CD14-positive monocyte (primary cell): ENCODE data around the gene FSCN2. TPM values are rescaled to one million over a fixed set of nuclear protein-coding genes. Genes with fewer than 3 reads are reported as not detected.

ENCODE experiments used
- DNase-seq, 3 donors: peaks; one replicate each; pipeline ENCODE4 v3.0.0-alpha.2; 2011 to 2022
- H2AFZ ChIP-seq: 2 replicates; pipeline ENCODE4 v1.6.0; 2012; ENCODE audit warnings: mild to moderate bottlenecking, low read depth, low read length, inconsistent platforms; ENCODE audit not compliant: insufficient read depth, poor library complexity, severe bottlenecking
- H3K27ac ChIP-seq, 2 donors: 1 replicate in 1 of 2; 2 replicates in 1 of 2; pipeline ENCODE4 v1.5.1; 2012 to 2013; ENCODE audit warnings: low read length in 2 of 2, control low read depth in 1 of 2, inconsistent platforms in 1 of 2, low read depth in 1 of 2, mild to moderate bottlenecking in 1 of 2
- H3K27me3 ChIP-seq, 2 donors: one replicate each; pipeline versions ENCODE4 v1.6.0 to v1.6.1; 2011 to 2013; ENCODE audit warnings: low read length in 2 of 2; ENCODE audit not compliant: control insufficient read depth in 2 of 2, insufficient read depth in 2 of 2
- H3K36me3 ChIP-seq, 2 donors: replicated peaks in 1 of 2; 1 replicate in 1 of 2; 2 replicates in 1 of 2; pipeline versions ENCODE4 v1.5.1 to v1.6.1; 2012 to 2013; ENCODE audit warnings: low read length in 2 of 2, control low read depth in 1 of 2, inconsistent platforms in 1 of 2, mild to moderate bottlenecking in 1 of 2; ENCODE audit not compliant: insufficient read depth in 2 of 2, control insufficient read depth in 1 of 2
- H3K4me1 ChIP-seq, 2 donors: 1 replicate in 1 of 2; 2 replicates in 1 of 2; pipeline versions ENCODE4 v1.5.1 to v1.6.1; 2012 to 2013; ENCODE audit warnings: low read length in 2 of 2, control low read depth in 1 of 2, inconsistent platforms in 1 of 2, mild to moderate bottlenecking in 1 of 2, moderate library complexity in 1 of 2; ENCODE audit not compliant: insufficient read depth in 2 of 2, control insufficient read depth in 1 of 2
- H3K4me2 ChIP-seq: replicated peaks from 2 replicates; pipeline ENCODE3; 2012; ENCODE audit warnings: low read length, moderate library complexity, mild to moderate bottlenecking; ENCODE audit not compliant: poor library complexity, severe bottlenecking; ENCODE audit errors: extremely low read depth
- H3K4me3 ChIP-seq, 3 experiments: fragments of 200-600 bp in 1 of 3; sonication (generic) in 1 of 3; replicated peaks in 1 of 3; 1 replicate in 2 of 3; 2 replicates in 1 of 3; pipeline ENCODE4 v1.5.1; 2011 to 2013; ENCODE audit warnings: low read length in 3 of 3, mild to moderate bottlenecking in 3 of 3, control low read depth in 2 of 3, low read depth in 2 of 3, inconsistent platforms in 1 of 3, moderate library complexity in 1 of 3
- H3K79me2 ChIP-seq: 2 replicates; pipeline ENCODE4 v1.6.0; 2012; ENCODE audit warnings: mild to moderate bottlenecking, control low read depth, inconsistent platforms, low read length, moderate library complexity; ENCODE audit not compliant: insufficient read depth
- H3K9ac ChIP-seq: 2 replicates; pipeline ENCODE4 v1.6.0; 2017; ENCODE audit warnings: low read length, mild to moderate bottlenecking; ENCODE audit not compliant: insufficient read depth, poor library complexity, severe bottlenecking
- H3K9me3 ChIP-seq, 2 donors: replicated peaks in 1 of 2; 1 replicate in 1 of 2; 2 replicates in 1 of 2; pipeline versions ENCODE4 v1.5.1 to v1.6.1; 2012 to 2013; ENCODE audit warnings: low read length in 2 of 2, control low read depth in 1 of 2; ENCODE audit not compliant: control insufficient read depth in 1 of 2, insufficient read depth in 1 of 2
- H4K20me1 ChIP-seq: 2 replicates; pipeline ENCODE4 v1.6.0; 2012; ENCODE audit warnings: mild to moderate bottlenecking, low read length, control low read depth, moderate library complexity; ENCODE audit not compliant: insufficient read depth
- H3K27ac Mint-ChIP-seq, 7 donors: one replicate each; pipeline ENCODE4 v1.8.0; 2020; ENCODE audit warnings: mild to moderate bottlenecking in 7 of 7, mixed read lengths in 7 of 7, moderate library complexity in 6 of 7, inconsistent platforms in 2 of 7
- H3K27me3 Mint-ChIP-seq, 3 donors: one replicate each; pipeline ENCODE4 v1.8.0; 2021 to 2022; ENCODE audit warnings: low read depth in 3 of 3, mild to moderate bottlenecking in 3 of 3, mixed read lengths in 3 of 3, moderate library complexity in 3 of 3, inconsistent platforms in 1 of 3
- H3K36me3 Mint-ChIP-seq, 2 donors: one replicate each; pipeline ENCODE4 v1.8.0; 2020; ENCODE audit warnings: mixed read lengths in 2 of 2, inconsistent platforms in 1 of 2, mild to moderate bottlenecking in 1 of 2
- H3K4me1 Mint-ChIP-seq: one replicate; pipeline ENCODE4 v1.8.0; 2020; ENCODE audit warnings: mild to moderate bottlenecking, mixed read lengths
- H3K4me3 Mint-ChIP-seq, 2 donors: one replicate each; pipeline ENCODE4 v1.8.0; 2020; ENCODE audit warnings: mild to moderate bottlenecking in 2 of 2, mixed read lengths in 2 of 2, moderate library complexity in 1 of 2
- H3K9me3 Mint-ChIP-seq, 7 donors: one replicate each; pipeline ENCODE4 v1.8.0; 2020 to 2022; ENCODE audit warnings: mixed read lengths in 7 of 7, mild to moderate bottlenecking in 6 of 7, moderate library complexity in 6 of 7, inconsistent platforms in 2 of 7
- CTCF ChIP-seq: fragments of 200-600 bp; IDR thresholded peaks from one replicate; pipeline ENCODE4 v1.8.0; 2022; ENCODE audit warnings: antibody characterized with exemption, mild to moderate bottlenecking
- WGBS: methylation state at CpG from one replicate; pipeline ENCODE4 v1.1.5; 2013; ENCODE audit warnings: missing lambda C conversion rate; ENCODE audit not compliant: insufficient coverage; 5-methylcytosine and 5-hydroxymethylcytosine counted together
- intact Hi-C, 2 donors: fragments of 100-400 bp; cut with micrococcal nuclease; formaldehyde crosslinking; loops; one replicate each; pipeline versions ENCODE4 v1.15.0 to v1.15.1; 2023
- polyA plus RNA-seq, 3 donors: library from polyadenylated mRNA; depleted of rRNA in 1 of 3; unstranded in 2 of 3; stranded (reverse) in 1 of 3; fragments of 300-500 nt in 2 of 3; fragments of >200 nt in 1 of 3; fragmentation: Illumina TruSeq in 2 of 3; gene quantifications; 1 replicate in 2 of 3; 2 replicates in 1 of 3; pipeline ENCODE4 v1.2.3, GENCODE V29; 2012 to 2021

FSCN2 gene
- polyA plus RNA-seq, 3 donors = 0.07 TPM; not detected in 2

- peaks cover 13% of the 10 kb centered on the region for H4K20me1 ChIP-seq
- intact Hi-C loops = loop anchor here in 1 of 2 donors (5.0 kb wide), 1 partner anchor 277 kb away; no protein-coding TSS in a partner anchor
- Mint-ChIP-seq H3K9me3 (peaks cover 0 to 6% (median 2%) of the 10 kb centered on the region in 7 donors), H3K4me1 (peaks cover 11% of the 10 kb centered on the region), H3K27ac (no peak overlapping the region), H3K27me3 (peaks cover 36 to 57% (median 42%) of the 10 kb centered on the region in 3 donors), H3K4me3 (peak overlapping the region in 1 of 2 donors; percentile 35), H3K36me3 (peaks cover 11 to 19% of the 10 kb centered on the region in 2 donors)
- peaks cover 7 to 12% of the 10 kb centered on the region in 2 donors for H3K4me1 ChIP-seq
- no peak for DNase-seq
- H3K27me3 ChIP-seq = peaks cover 9 to 55% of the 10 kb centered on the region in 2 donors
- no peak overlapping the region for H3K4me2 ChIP-seq
- 89% methylated on average over 3 of the region's 6 CpGs for WGBS
- no peak overlapping the region for H3K4me3 ChIP-seq
- no peaks in the 10 kb centered on the region for H3K79me2 ChIP-seq
- no peak overlapping the region for H3K9ac ChIP-seq
- H3K9me3 ChIP-seq = peaks cover 0 to 16% of the 10 kb centered on the region in 2 donors
- no peak overlapping the region for H3K27ac ChIP-seq
- TF ChIP-seq CTCF = no peak
- no peak overlapping the region for H2AFZ ChIP-seq
- H3K36me3 ChIP-seq = peaks cover 10 to 16% of the 10 kb centered on the region in 2 donors
These were observed 6.2 kb downstream of the FSCN2 start for GRCh38 chr17:81534157-81535006.

GRCh38 chr17:81535007-81535328 lies 6.8 kb downstream of the FSCN2 start:
- Histone ChIP-seq H3K79me2 (no peaks in the 10 kb centered on the region), H3K36me3 (peaks cover 15 to 22% of the 10 kb centered on the region in 2 donors), H4K20me1 (peaks cover 13% of the 10 kb centered on the region), H3K4me2 (no peak overlapping the region), H3K9ac (no peak overlapping the region), H3K27ac (no peak overlapping the region), H3K4me3 (no peak overlapping the region), H2AFZ (no peak overlapping the region), H3K27me3 (peaks cover 9 to 55% of the 10 kb centered on the region in 2 donors), H3K4me1 (peaks cover 7 to 12% of the 10 kb centered on the region in 2 donors), H3K9me3 (peaks cover 0 to 16% of the 10 kb centered on the region in 2 donors)
- peaks cover 11% of the 10 kb centered on the region for H3K4me1 Mint-ChIP-seq
- no peak overlapping the region for H3K27ac Mint-ChIP-seq
- peaks cover 35 to 53% (median 41%) of the 10 kb centered on the region in 3 donors for H3K27me3 Mint-ChIP-seq
- intact Hi-C loops = loop anchor here in 1 of 2 donors (5.0 kb wide), 1 partner anchor 278 kb away; no protein-coding TSS in a partner anchor
- TF ChIP-seq CTCF = no peak
- H3K9me3 Mint-ChIP-seq = peaks cover 0 to 6% (median 2%) of the 10 kb centered on the region in 7 donors
- peaks cover 13 to 22% of the 10 kb centered on the region in 2 donors for H3K36me3 Mint-ChIP-seq
- 74% methylated on average over 3 of the region's 5 CpGs for WGBS
- DNase-seq = no peak
- H3K4me3 Mint-ChIP-seq = peak overlapping the region in 1 of 2 donors; percentile 35
